Loucy (cell line): Measurements from ENCODE around the gene VSIG2.

ENCODE experiments used
- EZH2phosphoT487 ChIP-seq: fragments of 200-600 bp; IDR thresholded peaks from 2 replicates; pipeline ENCODE4 v1.6.1; 2018; ENCODE audit warnings: antibody characterized with exemption, mild to moderate bottlenecking, moderate library complexity, borderline replicate concordance
- TF ChIP-seq, protein P1 (sequence below): fragments of 200-600 bp; sonication (generic); conservative IDR thresholded peaks from 2 replicates; pipeline ENCODE4 v1.5.1; 2014; ENCODE audit warnings: mild to moderate bottlenecking, antibody characterized with exemption, low read length

DNA sequence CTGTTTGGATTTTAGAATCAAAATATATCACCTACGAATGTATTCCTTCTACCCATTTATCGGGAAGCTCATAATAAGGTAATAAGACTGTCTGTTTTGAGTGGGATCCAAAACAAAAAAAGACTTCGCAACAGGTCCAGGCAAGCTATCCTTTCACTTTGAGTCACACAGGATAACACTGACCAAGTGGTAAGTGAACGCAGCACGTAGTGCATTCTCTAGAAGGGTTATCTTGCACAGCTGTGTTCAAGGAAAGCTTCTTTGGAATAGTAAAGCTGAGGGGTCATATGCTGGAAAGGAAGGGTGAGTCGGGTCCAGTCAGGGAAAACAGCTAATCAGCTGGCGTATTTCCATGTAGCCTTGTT lies 34.7 kb downstream of the VSIG2 start:
- TF ChIP-seq, protein P1, sequence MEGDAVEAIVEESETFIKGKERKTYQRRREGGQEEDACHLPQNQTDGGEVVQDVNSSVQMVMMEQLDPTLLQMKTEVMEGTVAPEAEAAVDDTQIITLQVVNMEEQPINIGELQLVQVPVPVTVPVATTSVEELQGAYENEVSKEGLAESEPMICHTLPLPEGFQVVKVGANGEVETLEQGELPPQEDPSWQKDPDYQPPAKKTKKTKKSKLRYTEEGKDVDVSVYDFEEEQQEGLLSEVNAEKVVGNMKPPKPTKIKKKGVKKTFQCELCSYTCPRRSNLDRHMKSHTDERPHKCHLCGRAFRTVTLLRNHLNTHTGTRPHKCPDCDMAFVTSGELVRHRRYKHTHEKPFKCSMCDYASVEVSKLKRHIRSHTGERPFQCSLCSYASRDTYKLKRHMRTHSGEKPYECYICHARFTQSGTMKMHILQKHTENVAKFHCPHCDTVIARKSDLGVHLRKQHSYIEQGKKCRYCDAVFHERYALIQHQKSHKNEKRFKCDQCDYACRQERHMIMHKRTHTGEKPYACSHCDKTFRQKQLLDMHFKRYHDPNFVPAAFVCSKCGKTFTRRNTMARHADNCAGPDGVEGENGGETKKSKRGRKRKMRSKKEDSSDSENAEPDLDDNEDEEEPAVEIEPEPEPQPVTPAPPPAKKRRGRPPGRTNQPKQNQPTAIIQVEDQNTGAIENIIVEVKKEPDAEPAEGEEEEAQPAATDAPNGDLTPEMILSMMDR = no peak
- no peak for TF ChIP-seq EZH2phosphoT487
